GM23338 (cell line): ENCODE measurements around the gene KCNJ16. TPM values are rescaled to one million over a fixed set of nuclear protein-coding genes. Genes with fewer than 3 reads are reported as not detected.

ENCODE experiments used
- ATAC-seq: fragments of 200-7000 bp; cut with Tn5 transposase; 3 replicates; pipeline ENCODE4 v1.9.1; 2020
- DNase-seq: peaks from one replicate; pipeline ENCODE4 v3.0.0-alpha.2; 2015; ENCODE audit warnings: low spot score
- H2AFZ ChIP-seq: fragments of 200-600 bp; sonication (generic); 2 replicates; pipeline ENCODE4 v1.8.0; 2016; ENCODE audit warnings: antibody characterized with exemption, mild to moderate bottlenecking, moderate library complexity
- H3F3A ChIP-seq: fragments of 200-600 bp; sonication (generic); replicated peaks from 2 replicates; pipeline ENCODE4 v1.8.0; 2017; ENCODE audit warnings: antibody characterized with exemption, mixed run types, low read depth
- H3K27ac ChIP-seq: fragments of 200-600 bp; sonication (generic); 2 replicates; pipeline ENCODE4 v1.6.1; 2016; ENCODE audit warnings: low read depth
- H3K27me3 ChIP-seq: fragments of 200-600 bp; sonication (generic); 2 replicates; pipeline ENCODE4 v1.8.0; 2016; ENCODE audit warnings: mild to moderate bottlenecking, mixed run types, moderate library complexity; ENCODE audit not compliant: insufficient read depth
- H3K36me3 ChIP-seq: fragments of 200-600 bp; sonication (generic); 2 replicates; pipeline ENCODE4 v1.8.0; 2016; ENCODE audit warnings: mild to moderate bottlenecking; ENCODE audit not compliant: insufficient read depth
- H3K4me1 ChIP-seq: fragments of 200-600 bp; sonication (generic); 2 replicates; pipeline ENCODE4 v1.8.0; 2016; ENCODE audit warnings: mild to moderate bottlenecking, moderate library complexity; ENCODE audit not compliant: insufficient read depth
- H3K4me2 ChIP-seq: fragments of 200-600 bp; sonication (generic); 2 replicates; pipeline ENCODE4 v1.7.1; 2017; ENCODE audit warnings: mixed run types
- H3K4me3 ChIP-seq: fragments of 200-600 bp; sonication (generic); 2 replicates; pipeline ENCODE4 v1.6.1; 2016; ENCODE audit warnings: mixed run types
- H3K79me2 ChIP-seq: fragments of 200-600 bp; sonication (generic); replicated peaks from 2 replicates; pipeline ENCODE4 v1.8.0; 2017; ENCODE audit warnings: mild to moderate bottlenecking; ENCODE audit not compliant: insufficient read depth
- H3K9me2 ChIP-seq: fragments of 200-600 bp; sonication (generic); 2 replicates; pipeline ENCODE4 v1.8.0; 2017; ENCODE audit not compliant: insufficient read depth
- H4K20me1 ChIP-seq: fragments of 200-600 bp; sonication (generic); replicated peaks from 2 replicates; pipeline ENCODE4 v1.8.0; 2017; ENCODE audit warnings: mild to moderate bottlenecking; ENCODE audit not compliant: insufficient read depth
- H3K27ac Mint-ChIP-seq: 2 replicates; pipeline ENCODE4 v1.8.0; 2020; ENCODE audit warnings: inconsistent platforms, mild to moderate bottlenecking, moderate library complexity, mixed read lengths
- H3K27me3 Mint-ChIP-seq: 3 replicates; pipeline ENCODE4 v1.8.0; 2022; ENCODE audit warnings: low read depth, mild to moderate bottlenecking, moderate library complexity, mixed read lengths, inconsistent platforms; ENCODE audit not compliant: insufficient read depth, poor library complexity
- H3K36me3 Mint-ChIP-seq: 3 replicates; pipeline ENCODE4 v1.8.0; 2021; ENCODE audit warnings: low read depth, mild to moderate bottlenecking, inconsistent platforms, moderate library complexity, mixed read lengths
- H3K4me1 Mint-ChIP-seq: 3 replicates; pipeline ENCODE4 v1.8.0; 2020; ENCODE audit warnings: mild to moderate bottlenecking, inconsistent platforms, mixed read lengths
- H3K4me3 Mint-ChIP-seq: 3 replicates; pipeline ENCODE4 v1.8.0; 2021; ENCODE audit warnings: moderate library complexity, mild to moderate bottlenecking, inconsistent platforms, mixed read lengths
- H3K9me3 Mint-ChIP-seq: 3 replicates; pipeline ENCODE4 v1.8.0; 2020; ENCODE audit warnings: moderate library complexity, mild to moderate bottlenecking, inconsistent platforms, mixed read lengths
- EZH2 ChIP-seq: fragments of 200-600 bp; sonication (generic); IDR thresholded peaks from one replicate; pipeline ENCODE4 v1.8.0; 2017; ENCODE audit warnings: antibody characterized with exemption, mild to moderate bottlenecking, low read depth; ENCODE audit not compliant: unreplicated experiment
- EZH2phosphoT487 ChIP-seq: fragments of 200-600 bp; sonication (generic); IDR thresholded peaks from one replicate; pipeline ENCODE4 v1.8.1; 2018; ENCODE audit warnings: antibody characterized with exemption; ENCODE audit not compliant: unreplicated experiment
- POLR2AphosphoS5 ChIP-seq: IDR thresholded peaks from 2 replicates; pipeline ENCODE4 v1.6.1; 2016; ENCODE audit warnings: antibody characterized with exemption, low read depth
- REST ChIP-seq: IDR thresholded peaks from one replicate; pipeline ENCODE4 v1.6.1; 2018; ENCODE audit warnings: antibody characterized with exemption; ENCODE audit not compliant: unreplicated experiment
- ZNF114 ChIP-seq: fragments of 250-450 bp; sonication (Bioruptor Pico); IDR thresholded peaks from 2 replicates; pipeline ENCODE4 v1.5.0; 2020; ENCODE audit warnings: mild to moderate bottlenecking, moderate library complexity
- ZNF331 ChIP-seq: fragments of 250-450 bp; sonication (Bioruptor Pico); IDR thresholded peaks from 2 replicates; pipeline ENCODE4 v1.5.0; 2020; ENCODE audit warnings: low read depth, mild to moderate bottlenecking, moderate library complexity
- polyA plus RNA-seq: library from polyadenylated mRNA; unstranded; fragments of >200 nt; fragmentation: Nextera tagmentation; extraction: Ambion mirVana; gene quantifications from 2 replicates; pipeline ENCODE4 v1.2.1, GENCODE V29; 2016
- total RNA-seq: library from RNA; depleted of rRNA; stranded (reverse); fragments of >200 nt; shearing (Covaris generic); gene quantifications from 2 replicates; pipeline ENCODE4 v1.2.3, GENCODE V29; 2014
- TF ChIP-seq, protein P1 (sequence below): fragments of 250-450 bp; sonication (Bioruptor Pico); IDR thresholded peaks from 2 replicates; pipeline ENCODE4 v1.5.0; 2020; ENCODE audit warnings: mild to moderate bottlenecking, moderate library complexity

KCNJ16 gene
- total and polyA plus RNA-seq, 2 experiments from 2014 or later = not detected

DNA sequence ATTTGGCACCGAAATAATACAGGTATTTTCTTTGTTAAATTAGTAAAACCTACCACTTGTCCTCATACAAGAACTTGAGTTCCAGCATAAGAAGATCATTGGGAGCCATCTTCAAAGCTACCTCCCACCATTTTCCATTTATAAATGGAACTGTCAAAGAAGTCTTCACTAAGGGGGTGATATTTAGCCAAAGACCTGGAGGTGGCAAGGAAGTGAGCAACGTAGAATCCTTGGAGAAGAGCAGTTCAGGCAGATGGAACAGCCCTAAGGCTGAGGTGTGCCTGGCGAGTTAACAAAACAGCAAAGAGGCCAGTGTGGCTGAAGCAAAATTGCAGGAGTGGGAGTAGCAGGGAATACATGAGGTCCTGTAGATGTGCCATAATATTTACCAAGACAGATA lies 1.8 kb downstream of the KCNJ16 start (continued):
- TF ChIP-seq EZH2phosphoT487 (no peak), EZH2 (no peak), ZNF114 (CRISPR knock-in tag) (no peak)
- TF ChIP-seq, protein P1, sequence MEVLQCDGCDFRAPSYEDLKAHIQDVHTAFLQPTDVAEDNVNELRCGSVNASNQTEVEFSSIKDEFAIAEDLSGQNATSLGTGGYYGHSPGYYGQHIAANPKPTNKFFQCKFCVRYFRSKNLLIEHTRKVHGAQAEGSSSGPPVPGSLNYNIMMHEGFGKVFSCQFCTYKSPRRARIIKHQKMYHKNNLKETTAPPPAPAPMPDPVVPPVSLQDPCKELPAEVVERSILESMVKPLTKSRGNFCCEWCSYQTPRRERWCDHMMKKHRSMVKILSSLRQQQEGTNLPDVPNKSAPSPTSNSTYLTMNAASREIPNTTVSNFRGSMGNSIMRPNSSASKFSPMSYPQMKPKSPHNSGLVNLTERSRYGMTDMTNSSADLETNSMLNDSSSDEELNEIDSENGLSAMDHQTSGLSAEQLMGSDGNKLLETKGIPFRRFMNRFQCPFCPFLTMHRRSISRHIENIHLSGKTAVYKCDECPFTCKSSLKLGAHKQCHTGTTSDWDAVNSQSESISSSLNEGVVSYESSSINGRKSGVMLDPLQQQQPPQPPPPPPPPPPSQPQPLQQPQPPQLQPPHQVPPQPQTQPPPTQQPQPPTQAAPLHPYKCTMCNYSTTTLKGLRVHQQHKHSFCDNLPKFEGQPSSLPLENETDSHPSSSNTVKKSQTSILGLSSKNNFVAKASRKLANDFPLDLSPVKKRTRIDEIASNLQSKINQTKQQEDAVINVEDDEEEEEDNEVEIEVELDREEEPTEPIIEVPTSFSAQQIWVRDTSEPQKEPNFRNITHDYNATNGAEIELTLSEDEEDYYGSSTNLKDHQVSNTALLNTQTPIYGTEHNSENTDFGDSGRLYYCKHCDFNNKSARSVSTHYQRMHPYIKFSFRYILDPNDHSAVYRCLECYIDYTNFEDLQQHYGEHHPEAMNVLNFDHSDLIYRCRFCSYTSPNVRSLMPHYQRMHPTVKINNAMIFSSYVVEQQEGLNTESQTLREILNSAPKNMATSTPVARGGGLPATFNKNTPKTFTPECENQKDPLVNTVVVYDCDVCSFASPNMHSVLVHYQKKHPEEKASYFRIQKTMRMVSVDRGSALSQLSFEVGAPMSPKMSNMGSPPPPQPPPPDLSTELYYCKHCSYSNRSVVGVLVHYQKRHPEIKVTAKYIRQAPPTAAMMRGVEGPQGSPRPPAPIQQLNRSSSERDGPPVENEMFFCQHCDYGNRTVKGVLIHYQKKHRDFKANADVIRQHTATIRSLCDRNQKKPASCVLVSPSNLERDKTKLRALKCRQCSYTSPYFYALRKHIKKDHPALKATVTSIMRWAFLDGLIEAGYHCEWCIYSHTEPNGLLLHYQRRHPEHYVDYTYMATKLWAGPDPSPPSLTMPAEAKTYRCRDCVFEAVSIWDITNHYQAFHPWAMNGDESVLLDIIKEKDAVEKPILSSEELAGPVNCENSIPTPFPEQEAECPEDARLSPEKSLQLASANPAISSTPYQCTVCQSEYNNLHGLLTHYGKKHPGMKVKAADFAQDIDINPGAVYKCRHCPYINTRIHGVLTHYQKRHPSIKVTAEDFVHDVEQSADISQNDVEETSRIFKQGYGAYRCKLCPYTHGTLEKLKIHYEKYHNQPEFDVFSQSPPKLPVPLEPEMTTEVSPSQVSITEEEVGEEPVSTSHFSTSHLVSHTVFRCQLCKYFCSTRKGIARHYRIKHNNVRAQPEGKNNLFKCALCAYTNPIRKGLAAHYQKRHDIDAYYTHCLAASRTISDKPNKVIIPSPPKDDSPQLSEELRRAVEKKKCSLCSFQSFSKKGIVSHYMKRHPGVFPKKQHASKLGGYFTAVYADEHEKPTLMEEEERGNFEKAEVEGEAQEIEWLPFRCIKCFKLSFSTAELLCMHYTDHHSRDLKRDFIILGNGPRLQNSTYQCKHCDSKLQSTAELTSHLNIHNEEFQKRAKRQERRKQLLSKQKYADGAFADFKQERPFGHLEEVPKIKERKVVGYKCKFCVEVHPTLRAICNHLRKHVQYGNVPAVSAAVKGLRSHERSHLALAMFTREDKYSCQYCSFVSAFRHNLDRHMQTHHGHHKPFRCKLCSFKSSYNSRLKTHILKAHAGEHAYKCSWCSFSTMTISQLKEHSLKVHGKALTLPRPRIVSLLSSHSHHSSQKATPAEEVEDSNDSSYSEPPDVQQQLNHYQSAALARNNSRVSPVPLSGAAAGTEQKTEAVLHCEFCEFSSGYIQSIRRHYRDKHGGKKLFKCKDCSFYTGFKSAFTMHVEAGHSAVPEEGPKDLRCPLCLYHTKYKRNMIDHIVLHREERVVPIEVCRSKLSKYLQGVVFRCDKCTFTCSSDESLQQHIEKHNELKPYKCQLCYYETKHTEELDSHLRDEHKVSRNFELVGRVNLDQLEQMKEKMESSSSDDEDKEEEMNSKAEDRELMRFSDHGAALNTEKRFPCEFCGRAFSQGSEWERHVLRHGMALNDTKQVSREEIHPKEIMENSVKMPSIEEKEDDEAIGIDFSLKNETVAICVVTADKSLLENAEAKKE (CRISPR knock-in tag) = no peak

GRCh38 chr17:70078549-70078948 lies 3.5 kb downstream of the KCNJ16 start:
- Histone ChIP-seq H3K27me3 (no peaks in the 10 kb centered on the region), H3F3A (no peaks in the 10 kb centered on the region), H2AFZ (no peak overlapping the region), H3K27ac (no peak overlapping the region), H3K4me2 (no peak overlapping the region), H3K36me3 (no peaks in the 10 kb centered on the region), H4K20me1 (no peaks in the 10 kb centered on the region), H3K79me2 (no peaks in the 10 kb centered on the region), H3K9me2 (no peaks in the 10 kb centered on the region), H3K4me3 (no peak overlapping the region), H3K4me1 (no peaks in the 10 kb centered on the region)
- DNase-seq (no peak), ATAC-seq (no peak)
- Mint-ChIP-seq H3K36me3 (no peaks in the 10 kb centered on the region), H3K4me1 (peaks cover under 1% of the 10 kb centered on the region; the same call in 2 of the 3 replicates), H3K9me3 (no peaks in the 10 kb centered on the region), H3K27ac (no peak overlapping the region), H3K27me3 (no peaks in the 10 kb centered on the region), H3K4me3 (no peak overlapping the region)
- TF ChIP-seq ZNF331 (CRISPR knock-in tag) = no peak
- TF ChIP-seq REST = no peak
- no peak for TF ChIP-seq POLR2AphosphoS5
